SIG-M5 treated with dmso at 0.1 percent for 504 hours (cell line): ENCODE data around the gene NIPAL4.
A peak's percentile ranks its signal among the peaks of the same experiment; 100 is the strongest.

Experiments used
- DNase-seq: peaks from one replicate; lab custom pipeline; 2025; ENCODE audit not compliant: unreplicated experiment; lab: John Stamatoyannopoulos, UW

The NIPAL4 gene

GRCh38 chr5:157485340-157485739 is 25.3 kb downstream of the NIPAL4 start:
- DNase-seq, result no peak

- no peak for DNase-seq
Observed at GRCh38 chr5:157485811-157486210, 25.8 kb downstream of the NIPAL4 start.

- DNase-seq, result no peak
Observed at GRCh38 chr5:157486221-157486681, 26.2 kb downstream of the NIPAL4 start.

GRCh38 chr5:157486861-157487260 is 26.8 kb downstream of the NIPAL4 start:
- DNase-seq, result no peak

- DNase-seq, result no peak
Observed at GRCh38 chr5:157487358-157487757, 27.3 kb downstream of the NIPAL4 start.

GRCh38 chr5:157491471-157491995 is 31.5 kb downstream of the NIPAL4 start:
- no peak for DNase-seq

- no peak for DNase-seq
Observed at GRCh38 chr5:157492886-157493285, 32.9 kb downstream of the NIPAL4 start.

- peak; percentile 15 for DNase-seq
Observed at GRCh38 chr5:157494178-157494832, 34.3 kb downstream of the NIPAL4 start.

- no peak for DNase-seq
Observed at GRCh38 chr5:157496864-157497263, 36.9 kb downstream of the NIPAL4 start.

- DNase-seq, result no peak
Observed at GRCh38 chr5:157497875-157498611, 38.0 kb downstream of the NIPAL4 start.

- peak; percentile 90 for DNase-seq
Observed at GRCh38 chr5:157502143-157502647, 42.2 kb downstream of the NIPAL4 start.

- DNase-seq, result no peak
Observed at GRCh38 chr5:157504053-157504452, 44.0 kb downstream of the NIPAL4 start.

- no peak for DNase-seq
Observed at GRCh38 chr5:157505496-157505895, 45.5 kb downstream of the NIPAL4 start.

- no peak for DNase-seq
Observed at GRCh38 chr5:157506066-157506590, 46.1 kb downstream of the NIPAL4 start.

GRCh38 chr5:157506981-157507780 is 47.2 kb downstream of the NIPAL4 start:
- DNase-seq, result no peak

- no peak for DNase-seq
Observed at GRCh38 chr5:157509093-157509492, 49.1 kb downstream of the NIPAL4 start.

GRCh38 chr5:157509587-157509986 is 49.6 kb downstream of the NIPAL4 start:
- DNase-seq, result no peak

- DNase-seq, result no peak
Observed at GRCh38 chr5:157510682-157511081, 50.7 kb downstream of the NIPAL4 start.

- peak; percentile 17 for DNase-seq
Observed at GRCh38 chr5:157511651-157512644, 51.9 kb downstream of the NIPAL4 start.

- no peak for DNase-seq
Observed at GRCh38 chr5:157513182-157513581, 53.2 kb downstream of the NIPAL4 start.
